GM12865 (cell line): Measurements from ENCODE around the gene DYNC1I1.

Source experiments
- DNase-seq: peaks from one replicate; pipeline ENCODE4 v3.0.0; 2010; ENCODE audit warnings: low read depth
- H3K4me3 ChIP-seq: 2 replicates; pipeline ENCODE4 v1.5.1; 2011; ENCODE audit warnings: mild to moderate bottlenecking, low read depth, low read length, control low read depth
- CTCF ChIP-seq: IDR thresholded peaks from 2 replicates; pipeline ENCODE4 v1.5.1; 2011; ENCODE audit warnings: low read length, control low read depth, low read depth, inconsistent platforms; ENCODE audit not compliant: insufficient read depth; ENCODE audit errors: missing control alignments

DYNC1I1 gene

GRCh38 chr7:95749044-95749443 lies 23.3 kb upstream of the DYNC1I1 start:
- H3K4me3 ChIP-seq: no peak overlapping the region
- no peak for DNase-seq
- no peak for TF ChIP-seq CTCF

GRCh38 chr7:95749515-95749914 lies 22.8 kb upstream of the DYNC1I1 start:
- H3K4me3 ChIP-seq: no peak overlapping the region
- TF ChIP-seq CTCF: no peak
- no peak for DNase-seq

GRCh38 chr7:95753440-95753839 lies 18.9 kb upstream of the DYNC1I1 start:
- no peak for DNase-seq
- H3K4me3 ChIP-seq: no peak overlapping the region
- TF ChIP-seq CTCF: no peak

GRCh38 chr7:95755277-95755934 lies 16.9 kb upstream of the DYNC1I1 start:
- DNase-seq: no peak
- no peak for TF ChIP-seq CTCF
- H3K4me3 ChIP-seq: no peak overlapping the region

- TF ChIP-seq CTCF: no peak
- no peak overlapping the region for H3K4me3 ChIP-seq
- DNase-seq: no peak
These were observed 14.2 kb upstream of the DYNC1I1 start for GRCh38 chr7:95758187-95758586.

GRCh38 chr7:95766086-95766485 lies 6.3 kb upstream of the DYNC1I1 start:
- no peak for TF ChIP-seq CTCF
- H3K4me3 ChIP-seq: no peak overlapping the region

GRCh38 chr7:95766657-95767056 lies 5.7 kb upstream of the DYNC1I1 start:
- TF ChIP-seq CTCF: no peak
- no peak for DNase-seq
- no peak overlapping the region for H3K4me3 ChIP-seq

More at GRCh38 chr7:95766086-95766485, 6.3 kb upstream of the DYNC1I1 start:
- DNase-seq: no peak
